HUES48 (cell line): ENCODE results near the gene NALCN.

ENCODE experiments used
- H3K27ac ChIP-seq: one replicate; pipeline ENCODE4 v1.7.0; 2013; ENCODE audit warnings: low read depth, low read length, inconsistent platforms
- H3K27me3 ChIP-seq: 2 replicates; pipeline ENCODE4 v1.6.1; 2013; ENCODE audit warnings: mild to moderate bottlenecking, low read length; ENCODE audit not compliant: control insufficient read depth, insufficient read depth
- H3K36me3 ChIP-seq: 2 replicates; pipeline ENCODE4 v1.6.1; 2013; ENCODE audit warnings: low read length; ENCODE audit not compliant: control insufficient read depth, insufficient read depth
- H3K4me1 ChIP-seq: 2 replicates; pipeline ENCODE4 v1.6.1; 2013; ENCODE audit warnings: mild to moderate bottlenecking, low read length; ENCODE audit not compliant: control insufficient read depth, insufficient read depth
- H3K4me3 ChIP-seq: 2 replicates; pipeline ENCODE4 v1.5.1; 2013; ENCODE audit warnings: mild to moderate bottlenecking, low read depth, low read length
- H3K9ac ChIP-seq: 2 replicates; pipeline ENCODE4 v1.6.1; 2013; ENCODE audit warnings: mild to moderate bottlenecking, low read depth, low read length, moderate library complexity
- H3K9me3 ChIP-seq: 2 replicates; pipeline ENCODE4 v1.6.1; 2013; ENCODE audit warnings: low read length; ENCODE audit not compliant: control insufficient read depth, insufficient read depth

NALCN gene

GRCh38 chr13:101390461-101390860 lies 25.8 kb downstream of the NALCN start:
- Histone ChIP-seq H3K9me3 (no peaks in the 10 kb centered on the region), H3K4me3 (no peak overlapping the region), H3K4me1 (no peaks in the 10 kb centered on the region), H3K9ac (no peak overlapping the region), H3K27me3 (no peaks in the 10 kb centered on the region), H3K27ac (no peak overlapping the region), H3K36me3 (no peaks in the 10 kb centered on the region)

- H3K4me1 ChIP-seq: peaks cover 33% of the 10 kb centered on the region
- no peak overlapping the region for H3K9ac ChIP-seq
- no peaks in the 10 kb centered on the region for H3K27me3 ChIP-seq
- no peak overlapping the region for H3K4me3 ChIP-seq
- no peaks in the 10 kb centered on the region for H3K9me3 ChIP-seq
- H3K27ac ChIP-seq: no peak overlapping the region
- no peaks in the 10 kb centered on the region for H3K36me3 ChIP-seq
These were observed 31.4 kb downstream of the NALCN start for GRCh38 chr13:101384929-101385328.

GRCh38 chr13:101383595-101383994 lies 32.7 kb downstream of the NALCN start:
- Histone ChIP-seq H3K4me1 (peaks cover 33% of the 10 kb centered on the region), H3K36me3 (no peaks in the 10 kb centered on the region), H3K9ac (no peak overlapping the region), H3K9me3 (no peaks in the 10 kb centered on the region), H3K27me3 (no peaks in the 10 kb centered on the region), H3K27ac (no peak overlapping the region), H3K4me3 (no peak overlapping the region)

- Histone ChIP-seq H3K4me1 (peaks cover 33% of the 10 kb centered on the region), H3K9ac (no peak overlapping the region), H3K27me3 (no peaks in the 10 kb centered on the region), H3K36me3 (no peaks in the 10 kb centered on the region), H3K9me3 (no peaks in the 10 kb centered on the region), H3K4me3 (no peak overlapping the region), H3K27ac (no peak overlapping the region)
These were observed 33.6 kb downstream of the NALCN start for GRCh38 chr13:101382701-101383100.

GRCh38 chr13:101382086-101382485 lies 34.2 kb downstream of the NALCN start:
- Histone ChIP-seq H3K4me3 (no peak overlapping the region), H3K27ac (no peak overlapping the region), H3K4me1 (peaks cover 33% of the 10 kb centered on the region), H3K9me3 (no peaks in the 10 kb centered on the region), H3K36me3 (no peaks in the 10 kb centered on the region), H3K9ac (no peak overlapping the region), H3K27me3 (no peaks in the 10 kb centered on the region)

- no peak overlapping the region for H3K9ac ChIP-seq
- no peaks in the 10 kb centered on the region for H3K9me3 ChIP-seq
- no peaks in the 10 kb centered on the region for H3K36me3 ChIP-seq
- H3K27ac ChIP-seq: no peak overlapping the region
- H3K4me3 ChIP-seq: no peak overlapping the region
- H3K27me3 ChIP-seq: no peaks in the 10 kb centered on the region
- no peaks in the 10 kb centered on the region for H3K4me1 ChIP-seq
These were observed 55.8 kb downstream of the NALCN start for GRCh38 chr13:101360525-101360924.

GRCh38 chr13:101354895-101355294 lies 61.4 kb downstream of the NALCN start:
- H3K9ac ChIP-seq: no peak overlapping the region
- no peaks in the 10 kb centered on the region for H3K9me3 ChIP-seq

GRCh38 chr13:101346942-101347728 lies 69.2 kb downstream of the NALCN start:
- no peak overlapping the region for H3K4me3 ChIP-seq
- no peak overlapping the region for H3K9ac ChIP-seq
- no peaks in the 10 kb centered on the region for H3K4me1 ChIP-seq
- H3K27ac ChIP-seq: no peak overlapping the region
- H3K27me3 ChIP-seq: no peaks in the 10 kb centered on the region
- no peaks in the 10 kb centered on the region for H3K36me3 ChIP-seq
- no peaks in the 10 kb centered on the region for H3K9me3 ChIP-seq

More at GRCh38 chr13:101354895-101355294, 61.4 kb downstream of the NALCN start:
- Histone ChIP-seq H3K4me3 (no peak overlapping the region), H3K27ac (no peak overlapping the region), H3K27me3 (no peaks in the 10 kb centered on the region), H3K36me3 (no peaks in the 10 kb centered on the region), H3K4me1 (no peaks in the 10 kb centered on the region)

- Histone ChIP-seq H3K9me3 (no peaks in the 10 kb centered on the region), H3K4me3 (no peak overlapping the region), H3K9ac (no peak overlapping the region), H3K36me3 (no peaks in the 10 kb centered on the region), H3K27ac (no peak overlapping the region), H3K27me3 (no peaks in the 10 kb centered on the region), H3K4me1 (no peaks in the 10 kb centered on the region)
These were observed 70.1 kb downstream of the NALCN start for GRCh38 chr13:101346161-101346560.

- Histone ChIP-seq H3K4me3 (no peak overlapping the region), H3K9me3 (no peaks in the 10 kb centered on the region), H3K27ac (no peak overlapping the region), H3K36me3 (no peaks in the 10 kb centered on the region), H3K9ac (no peak overlapping the region), H3K27me3 (no peaks in the 10 kb centered on the region), H3K4me1 (no peaks in the 10 kb centered on the region)
These were observed 73.0 kb downstream of the NALCN start for GRCh38 chr13:101343128-101343787.

GRCh38 chr13:101341464-101341863 lies 74.8 kb downstream of the NALCN start:
- Histone ChIP-seq H3K36me3 (no peaks in the 10 kb centered on the region), H3K9ac (no peak overlapping the region), H3K4me1 (no peaks in the 10 kb centered on the region), H3K9me3 (no peaks in the 10 kb centered on the region), H3K4me3 (no peak overlapping the region), H3K27ac (no peak overlapping the region), H3K27me3 (no peaks in the 10 kb centered on the region)
